Muscle layer of duodenum (tissue), 2 donors: ENCODE data around the gene PIP4K2C.

ENCODE experiments used
- H3K27ac ChIP-seq: one replicate; pipeline ENCODE4 v1.7.0; 2013; ENCODE audit warnings: mild to moderate bottlenecking, low read length
- H3K27me3 ChIP-seq: one replicate; pipeline ENCODE4 v1.7.0; 2013; ENCODE audit warnings: low read depth, mild to moderate bottlenecking, control low read depth, low read length
- H3K36me3 ChIP-seq, 2 donors: one replicate each; pipeline ENCODE4 v1.7.0; 2013; ENCODE audit warnings: low read length in 2 of 2, control low read depth in 1 of 2, mild to moderate bottlenecking in 1 of 2; ENCODE audit not compliant: insufficient read depth in 2 of 2, control insufficient read depth in 1 of 2
- H3K4me1 ChIP-seq, 2 donors: one replicate each; pipeline ENCODE4 v1.7.0; 2013; ENCODE audit warnings: low read length in 2 of 2, mild to moderate bottlenecking in 2 of 2, control low read depth in 1 of 2, moderate library complexity in 1 of 2; ENCODE audit not compliant: insufficient read depth in 2 of 2, control insufficient read depth in 1 of 2
- H3K4me3 ChIP-seq, 2 donors: one replicate each; pipeline ENCODE4 v1.7.0; 2013; ENCODE audit warnings: low read length in 2 of 2, low read depth in 1 of 2, mild to moderate bottlenecking in 1 of 2
- H3K9me3 ChIP-seq, 2 donors: one replicate each; pipeline ENCODE4 v1.7.0; 2013; ENCODE audit warnings: low read length in 2 of 2, control low read depth in 1 of 2, mild to moderate bottlenecking in 1 of 2; ENCODE audit not compliant: control insufficient read depth in 1 of 2
- donor health status: healthy.

The PIP4K2C gene

GRCh38 chr12:57604992-57605810, 14.2 kb downstream of the PIP4K2C start:
- Histone ChIP-seq H3K27me3 (no peaks in the 10 kb centered on the region), H3K27ac (peak overlapping the region; percentile 16), H3K9me3 (no peaks in the 10 kb centered on the region), H3K36me3 (peaks cover 22 to 42% of the 10 kb centered on the region in 2 donors), H3K4me3 (peak overlapping the region; percentile 64 to 86), H3K4me1 (peaks cover 9 to 41% of the 10 kb centered on the region in 2 donors)

DNA sequence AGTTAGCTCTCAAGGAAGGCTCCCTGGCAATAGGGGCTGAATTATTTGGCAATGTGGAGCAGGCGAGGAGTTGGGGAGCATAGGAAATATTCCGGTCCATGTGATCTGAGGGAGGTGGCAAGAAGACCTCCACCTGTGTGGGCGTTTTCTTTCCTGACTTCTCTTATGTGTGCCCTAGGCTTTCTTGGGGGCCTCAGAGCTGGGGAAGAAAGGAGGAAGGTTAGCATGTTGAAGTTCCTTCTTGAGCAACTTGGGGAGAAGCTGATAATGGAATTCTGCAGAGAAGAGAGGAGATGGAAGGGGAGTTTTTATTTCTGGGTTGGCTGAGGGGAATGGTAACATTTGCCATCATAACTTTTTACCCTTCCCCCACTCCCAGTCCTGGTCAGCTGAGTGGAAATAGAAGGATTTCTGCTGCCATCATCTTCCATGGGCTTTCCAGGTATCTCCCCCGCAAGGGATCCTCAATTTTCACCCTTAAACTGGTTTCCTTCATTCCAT, 14.9 kb downstream of the PIP4K2C start:
- H3K27me3 ChIP-seq, result peaks cover 3% of the 10 kb centered on the region
- H3K9me3 ChIP-seq, result no peaks in the 10 kb centered on the region
- peak overlapping the region; percentile 16 for H3K27ac ChIP-seq
- peaks cover 9 to 46% of the 10 kb centered on the region in 2 donors for H3K4me1 ChIP-seq
- peak overlapping the region; percentile 64 to 86 for H3K4me3 ChIP-seq
- peaks cover 16 to 35% of the 10 kb centered on the region in 2 donors for H3K36me3 ChIP-seq

GRCh38 chr12:57606399-57606798, 15.4 kb downstream of the PIP4K2C start:
- no peaks in the 10 kb centered on the region for H3K9me3 ChIP-seq
- no peak overlapping the region for H3K4me3 ChIP-seq
- H3K36me3 ChIP-seq, result peaks cover 12 to 31% of the 10 kb centered on the region in 2 donors
- H3K27ac ChIP-seq, result no peak overlapping the region
- H3K27me3 ChIP-seq, result peaks cover 8% of the 10 kb centered on the region
- H3K4me1 ChIP-seq, result peaks cover 9 to 51% of the 10 kb centered on the region in 2 donors

DNA sequence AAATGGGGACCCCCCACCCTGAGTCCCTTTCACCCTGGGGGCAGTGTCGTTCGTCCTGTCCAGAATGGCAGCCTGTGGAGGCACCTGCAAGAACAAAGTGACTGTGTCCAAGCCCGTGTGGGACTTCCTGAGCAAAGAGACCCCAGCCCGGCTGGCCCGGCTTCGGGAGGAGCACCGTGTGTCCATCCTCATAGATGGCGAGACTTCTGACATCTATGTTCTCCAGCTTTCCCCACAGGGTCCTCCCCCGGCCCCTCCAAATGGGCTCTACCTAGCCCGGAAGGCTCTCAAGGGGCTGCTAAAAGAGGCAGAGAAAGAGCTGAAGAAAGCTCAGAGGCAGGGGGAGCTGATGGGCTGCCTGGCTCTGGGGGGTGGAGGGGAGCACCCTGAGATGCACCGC, 15.8 kb downstream of the PIP4K2C start:
- Histone ChIP-seq H3K9me3 (no peaks in the 10 kb centered on the region), H3K36me3 (peaks cover 8 to 26% of the 10 kb centered on the region in 2 donors), H3K27me3 (peaks cover 8% of the 10 kb centered on the region), H3K4me1 (peaks cover 9 to 52% of the 10 kb centered on the region in 2 donors), H3K4me3 (no peak overlapping the region), H3K27ac (no peak overlapping the region)

DNA sequence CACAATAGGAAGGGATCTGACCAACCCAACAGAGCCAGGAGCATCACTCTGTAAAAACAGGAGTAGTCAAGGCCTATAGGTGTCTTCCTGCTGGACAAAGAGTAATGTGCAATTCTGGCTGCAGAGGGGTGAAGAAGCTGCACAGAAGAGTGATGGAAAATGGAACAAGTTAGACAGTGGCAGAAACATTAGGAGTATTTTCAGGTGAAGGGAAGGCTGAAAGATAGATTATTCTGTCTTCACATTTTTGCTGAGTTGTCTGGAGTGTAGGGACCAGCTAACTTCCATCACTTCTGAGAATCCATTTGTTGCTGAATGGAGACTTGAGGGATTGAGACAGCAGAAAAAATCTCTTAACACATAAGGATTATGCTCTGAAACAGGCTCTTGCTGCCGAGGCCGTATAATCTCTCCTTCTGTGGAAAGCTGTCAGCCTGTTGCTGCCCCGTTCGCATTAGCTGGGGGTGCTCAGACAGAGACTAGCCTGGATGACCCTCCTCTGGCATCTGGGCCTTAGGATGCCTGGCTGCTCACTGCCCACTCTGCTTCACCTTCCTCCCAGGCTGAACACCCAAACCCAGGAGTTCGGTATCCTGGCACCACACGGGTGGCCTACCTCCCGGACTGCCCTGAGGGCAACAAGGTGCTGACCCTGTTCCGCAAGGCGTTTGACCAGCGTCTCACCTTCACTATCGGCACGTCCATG, 17.1 kb downstream of the PIP4K2C start:
- H3K27ac ChIP-seq, result no peak overlapping the region
- peaks cover 15% of the 10 kb centered on the region for H3K27me3 ChIP-seq
- H3K4me1 ChIP-seq, result peaks cover 9 to 65% of the 10 kb centered on the region in 2 donors

GRCh38 chr12:57609101-57609780, 18.2 kb downstream of the PIP4K2C start:
- no peak overlapping the region for H3K27ac ChIP-seq
- H3K9me3 ChIP-seq, result no peaks in the 10 kb centered on the region
- H3K4me3 ChIP-seq, result peak overlapping the region in 1 of 2 donors; percentile 33
- H3K4me1 ChIP-seq, result peaks cover 6 to 68% of the 10 kb centered on the region in 2 donors
- peaks cover 15% of the 10 kb centered on the region for H3K27me3 ChIP-seq
- peaks cover 0 to 25% of the 10 kb centered on the region in 2 donors for H3K36me3 ChIP-seq

More for the DNA sequence above, 17.1 kb downstream of the PIP4K2C start:
- Histone ChIP-seq H3K4me3 (no peak overlapping the region), H3K36me3 (peaks cover 0 to 19% of the 10 kb centered on the region in 2 donors), H3K9me3 (no peaks in the 10 kb centered on the region)

- Histone ChIP-seq H3K27me3 (peaks cover 15% of the 10 kb centered on the region), H3K4me3 (peak overlapping the region; percentile 53 to 74), H3K4me1 (peaks cover 6 to 73% of the 10 kb centered on the region in 2 donors), H3K27ac (peak overlapping the region; percentile 92), H3K36me3 (peaks cover 0 to 26% of the 10 kb centered on the region in 2 donors), H3K9me3 (no peaks in the 10 kb centered on the region)
Observed at GRCh38 chr12:57609781-57610553, 19.0 kb downstream of the PIP4K2C start.

- peaks cover 15% of the 10 kb centered on the region for H3K27me3 ChIP-seq
Observed at GRCh38 chr12:57610554-57611107, 19.6 kb downstream of the PIP4K2C start.

GRCh38 chr12:57611108-57611826, 20.3 kb downstream of the PIP4K2C start, which contains the start of gene ARHGEF25:
Gene ARHGEF25, plus strand, starts transcription at chr12:57611435. Its CDS starts 460 bp downstream, at chr12:57611895.
- Histone ChIP-seq H3K27ac (peak within 1 kb of the TSS; percentile 92), H3K9me3 (no peaks in the 10 kb centered on the region), H3K27me3 (peaks cover 15% of the 10 kb centered on the region), H3K36me3 (peaks cover 6 to 36% of the 10 kb centered on the region in 2 donors), H3K4me3 (peak within 1 kb of the TSS; percentile 57 to 74), H3K4me1 (peaks cover 0 to 70% of the 10 kb centered on the region in 2 donors)

More at GRCh38 chr12:57610554-57611107, 19.6 kb downstream of the PIP4K2C start:
- Histone ChIP-seq H3K4me1 (peaks cover 1 to 74% of the 10 kb centered on the region in 2 donors), H3K4me3 (peak overlapping the region; percentile 53 to 74), H3K36me3 (peaks cover 3 to 33% of the 10 kb centered on the region in 2 donors), H3K9me3 (no peaks in the 10 kb centered on the region), H3K27ac (peak overlapping the region; percentile 92)
